Colon (tissue), 2 donors: ENCODE results near the gene SPRN.
"Not testable (repeated sequence)": the region's sequence is repeated elsewhere in the genome, so short reads cannot be mapped to it uniquely, and the experiment has no call there.

ENCODE experiments used
- FAIRE-seq: peaks from 2 replicates; lab custom pipeline; 2012; peaks lifted over from hg19 to GRCh38; lab: Jason Lieb, UNC
- donor health status: control.
- donor health status: control.

The SPRN gene

GRCh38 chr10:133424601-133425000 lies at the start of gene SPRN:
Gene SPRN (minus strand): TSS chr10:133424625. CDS start chr10:133423681, 944 bp downstream.
- FAIRE-seq, result not testable (repeated sequence)

GRCh38 chr10:133474027-133474426 lies 49.6 kb upstream of the SPRN start:
- no peak for FAIRE-seq

DNA sequence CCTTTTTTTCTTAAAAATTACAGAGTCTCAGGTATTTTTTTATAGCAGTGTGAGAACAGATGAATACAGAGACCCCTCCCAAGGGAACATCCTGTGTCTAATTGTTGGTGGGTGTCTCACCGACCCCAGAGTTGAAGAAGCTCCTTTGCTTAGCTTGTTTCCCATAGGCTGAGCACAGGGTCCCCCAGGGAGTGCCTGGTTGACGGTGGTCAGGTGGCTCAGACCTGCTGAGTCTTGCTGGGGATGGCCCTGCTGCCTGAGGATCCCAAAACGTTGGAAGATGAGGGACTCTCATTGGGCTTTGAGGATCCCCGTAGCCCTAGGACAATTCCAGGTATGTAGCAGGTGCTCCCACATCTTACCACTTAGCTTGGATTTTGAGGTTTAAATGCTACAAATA lies 48.8 kb upstream of the SPRN start:
- FAIRE-seq, result no peak

DNA sequence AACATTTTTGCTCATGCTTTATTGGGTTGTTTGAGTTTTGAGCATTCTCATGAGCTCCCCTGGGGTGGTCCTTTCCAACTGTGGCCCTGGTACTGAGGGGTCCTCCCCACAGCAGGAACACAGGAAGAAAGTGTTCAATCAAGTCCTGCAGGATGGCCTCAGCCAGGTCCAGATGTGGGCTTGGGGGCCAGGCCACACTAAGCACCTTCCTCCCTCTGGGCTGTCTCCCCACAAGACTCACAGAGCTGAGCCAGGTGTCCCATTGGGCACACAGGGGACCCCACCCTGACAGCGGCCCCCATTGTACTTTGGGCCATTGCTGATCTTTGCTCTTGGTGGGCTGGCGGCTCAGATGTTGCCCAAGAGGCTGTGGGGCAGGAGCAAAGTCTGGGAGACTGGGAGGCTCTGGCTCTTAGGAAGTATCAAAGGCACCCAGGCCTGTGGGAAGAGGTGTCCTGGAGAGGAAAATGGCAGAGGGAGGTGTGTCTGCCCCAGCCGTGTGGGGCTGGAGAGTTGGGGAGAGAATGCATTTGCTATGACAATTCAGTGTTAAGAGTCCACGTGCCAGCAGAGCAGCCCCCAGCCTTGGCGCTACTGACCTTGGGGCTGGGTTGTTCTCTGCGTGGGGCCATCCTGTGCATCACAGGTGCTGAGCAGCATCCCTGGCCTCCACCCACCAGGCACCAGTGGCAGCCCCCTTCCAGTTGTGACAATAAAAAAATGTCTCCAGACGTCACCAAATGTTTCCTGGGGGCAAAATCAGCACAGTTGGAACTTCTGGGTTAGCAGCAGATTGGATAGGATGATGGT lies 47.1 kb upstream of the SPRN start:
- no peak for FAIRE-seq

DNA sequence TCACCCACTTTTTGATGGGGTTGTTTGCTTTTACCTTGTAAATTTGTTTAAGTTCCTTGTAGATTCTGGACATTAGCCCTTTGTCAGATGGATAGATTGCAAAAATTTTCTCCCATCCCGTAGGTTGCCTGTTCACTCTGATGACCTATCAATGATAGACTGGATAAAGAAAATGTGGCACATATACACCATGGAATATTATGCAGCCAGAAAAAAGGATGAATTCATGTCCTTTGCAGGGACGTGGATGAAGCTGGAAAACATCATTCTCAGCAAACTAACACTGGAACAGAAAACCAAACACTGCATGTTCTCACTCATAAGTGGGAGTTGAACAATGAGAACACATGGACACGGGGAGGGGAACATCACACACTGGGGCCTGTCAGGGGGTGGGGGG lies 44.8 kb upstream of the SPRN start:
- not testable (repeated sequence) for FAIRE-seq

- FAIRE-seq, result no peak
These were observed 43.0 kb upstream of the SPRN start for GRCh38 chr10:133467286-133467911.

- FAIRE-seq, result no peak
These were observed 42.4 kb upstream of the SPRN start for GRCh38 chr10:133466683-133467275.

GRCh38 chr10:133465950-133466474 lies 41.6 kb upstream of the SPRN start:
- FAIRE-seq, result no peak

DNA sequence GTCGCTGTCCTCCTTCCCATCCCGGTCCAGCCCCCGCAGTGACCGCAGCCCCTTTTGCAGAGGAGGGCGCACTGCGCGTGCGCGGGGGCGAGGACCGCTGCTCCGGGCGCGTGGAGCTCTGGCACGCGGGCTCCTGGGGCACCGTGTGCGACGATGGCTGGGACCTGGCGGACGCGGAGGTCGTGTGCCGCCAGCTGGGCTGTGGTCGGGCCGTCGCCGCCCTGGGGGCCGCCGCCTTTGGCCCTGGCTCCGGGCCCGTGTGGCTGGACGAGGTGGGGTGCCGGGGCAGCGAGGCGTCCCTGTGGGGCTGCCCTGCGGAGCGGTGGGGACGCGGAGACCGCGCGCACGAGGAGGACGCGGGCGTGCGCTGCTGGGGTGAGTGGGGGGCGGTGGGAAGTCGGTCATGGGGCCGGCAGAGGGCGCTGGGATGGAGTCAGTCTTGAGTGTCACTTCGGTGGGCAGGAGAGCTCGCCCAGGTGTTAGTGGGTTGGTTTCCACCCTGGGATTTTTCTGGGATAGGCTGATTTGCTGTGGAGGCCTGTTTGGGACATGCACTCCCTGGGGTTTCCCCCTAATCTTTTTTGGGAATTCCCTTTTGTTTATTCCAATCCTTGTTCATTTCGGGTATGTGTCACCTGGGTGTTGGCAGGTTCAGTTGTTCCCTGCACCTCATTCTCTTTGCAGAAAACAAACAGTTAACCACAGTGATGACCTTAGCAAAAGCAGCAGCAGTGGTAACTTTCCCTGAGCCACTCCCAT lies 40.9 kb upstream of the SPRN start:
- no peak for FAIRE-seq

- FAIRE-seq, result no peak
These were observed 40.2 kb upstream of the SPRN start for GRCh38 chr10:133464582-133465031.

DNA sequence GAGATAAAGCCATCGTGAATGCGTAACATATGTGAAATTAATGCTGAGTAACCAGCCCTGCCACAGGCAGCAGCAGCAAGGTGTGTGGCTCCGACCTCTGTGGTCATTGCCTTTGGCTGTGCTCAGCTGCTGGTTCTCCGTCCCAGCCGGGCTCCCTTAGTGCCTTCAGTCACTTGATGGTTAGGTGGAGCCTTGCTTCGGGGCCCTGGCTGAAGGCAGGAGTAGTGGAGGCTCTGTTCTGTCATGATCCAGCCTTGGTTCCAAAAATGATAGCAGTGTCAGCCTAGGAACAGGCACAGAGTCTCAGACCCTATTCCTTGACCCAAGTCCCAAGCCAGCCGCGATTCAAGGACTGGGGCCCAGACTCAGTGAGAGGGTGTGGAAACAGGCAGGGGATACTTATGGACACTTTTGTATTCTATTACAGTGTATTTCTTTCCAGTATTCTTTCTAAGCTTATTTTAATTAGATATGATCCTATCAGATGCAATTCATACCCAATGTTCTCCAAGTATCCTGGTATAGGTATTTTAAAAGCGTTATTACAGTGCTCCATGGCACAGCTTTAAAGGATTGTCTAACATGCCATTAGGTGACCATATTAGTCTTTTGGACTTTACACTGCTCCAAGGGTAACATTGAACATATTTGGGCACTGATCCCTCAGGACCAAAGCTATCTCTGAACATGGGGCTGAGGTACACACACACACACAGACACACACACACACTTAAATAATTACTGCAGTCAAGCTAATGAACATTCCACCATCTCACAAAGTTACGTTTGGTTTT lies 38.3 kb upstream of the SPRN start:
- no peak for FAIRE-seq

- FAIRE-seq, result no peak
These were observed 37.4 kb upstream of the SPRN start for GRCh38 chr10:133461841-133462240.

DNA sequence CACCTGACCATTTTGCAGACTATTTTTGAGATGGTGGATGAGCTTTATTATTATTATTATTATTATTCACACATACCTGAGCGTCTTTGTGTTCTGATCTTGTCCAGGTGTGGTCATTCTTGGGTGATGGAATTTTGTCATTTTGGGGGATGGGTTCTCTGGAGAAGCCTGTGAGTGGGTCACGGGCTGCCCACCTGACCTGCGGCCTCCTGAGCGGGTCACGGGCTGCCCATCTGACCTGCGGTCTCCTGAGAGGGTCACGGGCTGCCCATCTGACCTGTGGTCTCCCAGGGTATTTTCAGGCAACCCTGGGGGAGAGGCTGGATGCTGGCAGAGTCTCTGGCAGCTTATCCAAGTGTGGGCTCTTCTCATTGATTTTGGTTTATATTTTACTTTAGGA lies 36.6 kb upstream of the SPRN start:
- no peak for FAIRE-seq

- no peak for FAIRE-seq
These were observed 35.9 kb upstream of the SPRN start for GRCh38 chr10:133460208-133460769.

DNA sequence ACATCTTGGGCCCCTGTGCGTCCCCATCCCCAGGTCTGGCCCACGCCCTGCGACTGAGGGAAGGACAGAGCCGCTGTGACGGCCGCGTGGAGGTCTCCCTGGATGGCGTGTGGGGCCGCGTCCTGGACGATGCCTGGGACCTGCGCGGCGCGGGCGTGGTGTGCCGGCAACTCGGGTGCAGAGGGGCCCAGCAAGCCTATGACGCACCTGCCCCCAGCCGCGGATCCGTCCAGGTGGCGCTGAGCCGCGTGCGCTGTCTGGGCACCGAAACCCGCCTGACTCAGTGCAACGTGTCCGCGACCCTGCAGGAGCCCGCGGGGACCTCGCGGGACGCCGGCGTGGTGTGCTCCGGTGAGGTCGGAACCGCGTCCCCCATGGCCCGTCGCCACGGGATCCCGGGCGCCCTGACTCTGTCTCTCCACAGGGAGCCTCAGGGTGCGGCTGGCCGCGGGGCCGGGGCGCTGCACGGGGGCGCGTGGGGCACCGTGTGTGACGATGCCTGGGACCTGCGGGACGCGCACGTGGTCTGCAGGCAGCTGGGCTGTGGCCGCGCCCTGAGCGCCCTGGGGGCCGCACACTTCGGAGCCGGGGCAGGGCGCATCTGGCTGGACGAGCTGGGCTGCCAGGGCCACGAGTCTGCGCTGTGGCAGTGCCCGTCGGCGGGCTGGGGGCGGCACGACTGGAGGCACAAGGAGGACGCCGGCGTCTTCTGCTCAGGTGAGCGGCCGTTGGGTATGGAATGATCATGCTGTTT lies 35.2 kb upstream of the SPRN start:
- FAIRE-seq, result no peak

DNA sequence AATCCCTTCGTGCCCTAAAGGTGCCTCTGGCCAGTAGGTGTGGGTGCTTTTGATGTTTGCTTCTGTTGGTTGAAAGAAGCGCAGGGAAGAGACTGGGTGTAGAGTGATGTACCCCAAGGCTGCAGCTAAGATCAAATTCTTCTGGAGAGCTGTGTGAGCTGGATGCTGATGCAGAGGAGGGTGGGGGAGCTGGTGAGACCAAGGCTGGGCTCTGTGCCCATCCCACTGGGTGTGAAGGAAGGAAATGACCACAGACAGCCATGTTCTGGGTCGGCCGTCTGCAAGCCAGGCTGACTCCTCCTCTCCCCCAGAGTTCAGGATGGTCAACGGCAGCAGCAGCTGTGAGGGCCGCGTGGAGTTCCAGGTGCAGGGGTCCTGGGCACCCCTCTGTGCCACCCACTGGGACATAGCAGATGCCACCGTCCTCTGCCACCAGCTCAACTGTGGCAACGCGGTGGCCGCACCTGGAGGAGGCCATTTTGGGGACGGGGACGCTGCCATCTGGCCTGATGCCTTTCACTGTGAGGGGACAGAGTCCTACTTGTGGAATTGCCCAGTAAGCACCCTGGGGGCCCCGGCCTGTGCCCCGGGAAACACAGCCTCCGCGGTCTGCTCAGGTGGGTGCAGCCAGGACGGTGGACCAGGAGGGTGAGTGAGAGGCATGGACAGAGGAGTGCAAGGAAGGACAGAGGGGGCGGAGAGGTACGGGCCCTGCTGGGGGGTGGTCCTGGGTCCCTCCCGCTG lies 34.5 kb upstream of the SPRN start:
- no peak for FAIRE-seq

DNA sequence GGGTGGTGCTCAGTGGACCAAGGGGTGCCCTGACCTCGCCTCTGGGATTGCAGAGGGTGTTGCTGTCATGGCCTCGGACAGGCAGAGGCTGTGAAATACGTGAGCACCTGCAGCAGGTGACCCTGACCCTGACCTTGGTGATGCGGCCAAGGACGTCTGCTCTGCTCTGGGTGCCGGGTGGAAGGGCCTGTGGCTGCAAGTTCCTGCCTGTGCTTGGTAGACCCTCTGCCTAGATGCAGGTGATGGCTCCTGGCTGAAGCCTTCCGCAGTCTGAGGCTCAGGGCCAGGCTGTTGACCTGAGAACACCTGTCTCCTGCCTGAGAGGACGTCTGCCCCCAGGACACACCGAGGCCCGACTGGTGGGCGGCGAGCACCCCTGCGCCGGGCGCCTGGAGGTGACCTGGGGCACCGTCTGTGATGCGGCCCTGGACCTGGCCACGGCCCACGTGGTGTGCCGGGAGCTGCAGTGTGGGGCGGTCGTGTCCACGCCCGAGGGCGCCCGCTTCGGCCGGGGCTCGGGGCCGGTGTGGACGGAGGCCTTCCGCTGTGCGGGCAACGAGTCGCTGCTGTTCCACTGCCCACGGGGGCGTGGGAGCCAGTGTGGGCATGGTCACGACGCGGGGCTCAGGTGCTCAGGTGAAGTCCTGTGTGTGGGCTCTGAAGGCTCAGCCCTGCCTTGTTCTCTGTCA lies 33.7 kb upstream of the SPRN start:
- no peak for FAIRE-seq

DNA sequence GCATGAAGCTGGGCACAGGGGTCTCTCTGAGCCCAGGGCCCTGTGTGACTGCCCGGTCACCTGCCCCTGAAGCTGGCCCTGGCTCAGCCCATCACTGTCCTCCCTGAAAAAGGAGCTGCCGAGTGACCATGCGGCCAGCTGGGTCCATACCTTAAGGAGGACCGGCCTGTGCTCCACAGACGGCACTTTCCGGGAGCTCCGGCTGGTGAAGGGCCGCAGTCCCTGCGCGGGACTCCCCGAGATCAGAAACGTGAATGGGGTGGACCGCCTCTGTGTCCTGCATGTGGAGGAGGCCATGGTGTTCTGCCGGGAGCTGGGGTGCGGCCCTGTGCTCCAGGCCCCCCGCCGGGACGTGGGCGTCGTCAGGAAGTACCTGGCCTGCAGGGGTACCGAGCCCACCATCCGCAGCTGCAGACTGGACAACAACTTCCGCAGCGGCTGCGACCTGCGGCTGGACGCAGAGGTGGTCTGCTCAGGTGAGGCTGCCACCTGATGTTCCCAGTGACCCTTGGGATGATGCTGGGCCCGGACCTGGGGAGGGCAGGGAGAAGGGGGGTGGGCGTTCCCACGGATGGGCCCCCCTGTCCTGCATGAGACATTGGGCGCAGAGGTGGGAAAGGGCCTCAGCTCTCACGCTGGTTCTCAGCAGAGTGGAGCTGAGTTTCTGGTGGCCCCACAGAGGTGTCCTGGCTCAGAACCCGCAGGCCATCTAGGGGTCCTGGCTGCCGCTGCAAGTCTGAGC lies 32.8 kb upstream of the SPRN start:
- FAIRE-seq, result no peak
